HepG2 (cell line): ENCODE results near the gene PSPH. TPM values are rescaled to one million over a fixed set of nuclear protein-coding genes. Genes with fewer than 3 reads are reported as not detected.

Experiments used
- CHD2 ChIP-seq: IDR thresholded peaks from 2 replicates; pipeline ENCODE4 v1.6.1; 2011; ENCODE audit warnings: low read depth, low read length, improper control_type of control experiment
- EEA1 ChIP-seq: sonication (generic); formaldehyde crosslinking; IDR thresholded peaks from 2 replicates; pipeline ENCODE4 v1.5.1; 2020; ENCODE audit warnings: mild to moderate bottlenecking, missing genetic modification reagents, borderline replicate concordance
- FOSL2 ChIP-seq: sonication (generic); formaldehyde crosslinking; IDR thresholded peaks from 2 replicates; pipeline ENCODE4 v1.4.0; 2020; ENCODE audit warnings: missing genetic modification reagents
- GABPB1 ChIP-seq: IDR thresholded peaks from 2 replicates; pipeline ENCODE4 v1.6.1; 2016; ENCODE audit warnings: mild to moderate bottlenecking, missing genetic modification reagents, moderate library complexity, missing compliant biosample characterization
- KDM4B ChIP-seq: sonication (generic); formaldehyde crosslinking; IDR thresholded peaks from 2 replicates; pipeline ENCODE4 v1.4.0; 2020; ENCODE audit warnings: missing genetic modification reagents
- MAF1 ChIP-seq: sonication (generic); formaldehyde crosslinking; IDR thresholded peaks from 2 replicates; pipeline ENCODE4 v1.5.0; 2020; ENCODE audit warnings: missing genetic modification reagents, borderline replicate concordance
- MED1 ChIP-seq: sonication (generic); formaldehyde crosslinking; IDR thresholded peaks from 2 replicates; pipeline ENCODE4 v1.4.0; 2020; ENCODE audit warnings: missing genetic modification reagents
- NR2F1 ChIP-seq, 2 experiments: fragments of 450-650 bp in 1 of 2; formaldehyde crosslinking in 1 of 2; IDR thresholded peaks; 2 replicates each; pipeline versions ENCODE4 v1.5.0 to v1.6.1; 2016 to 2020; ENCODE audit warnings: mild to moderate bottlenecking in 1 of 2, missing compliant biosample characterization in 1 of 2, missing genetic modification reagents in 1 of 2, moderate library complexity in 1 of 2
- RNF2 ChIP-seq: fragments of 450-650 bp; conservative IDR thresholded peaks from 2 replicates; pipeline ENCODE4 v1.6.1; 2016; ENCODE audit warnings: low read depth
- SMYD3 ChIP-seq: sonication (generic); formaldehyde crosslinking; IDR thresholded peaks from 2 replicates; pipeline ENCODE4 v1.8.1; 2023; ENCODE audit warnings: mild to moderate bottlenecking, missing genetic modification reagents
- SRSF4 ChIP-seq: fragments of 200-400 bp; formaldehyde crosslinking; IDR thresholded peaks from one replicate; pipeline ENCODE4 v1.6.1; 2018; ENCODE audit warnings: mild to moderate bottlenecking, low read depth, low read length, moderate library complexity; ENCODE audit not compliant: poor library complexity, severe bottlenecking
- UBTF ChIP-seq: sonication (generic); formaldehyde crosslinking; IDR thresholded peaks from 2 replicates; pipeline ENCODE4 v1.4.0; 2020; ENCODE audit warnings: mild to moderate bottlenecking, missing genetic modification reagents
- ZBTB33 ChIP-seq: sonication (generic); formaldehyde crosslinking; IDR thresholded peaks from 2 replicates; pipeline ENCODE4 v1.4.0; 2020; ENCODE audit warnings: missing genetic modification reagents
- ZFP36L1 ChIP-seq: sonication (generic); formaldehyde crosslinking; IDR thresholded peaks from 2 replicates; pipeline ENCODE4 v1.8.0; 2022; ENCODE audit warnings: mild to moderate bottlenecking, missing genetic modification reagents, moderate library complexity
- ZMYM3 ChIP-seq: sonication (generic); formaldehyde crosslinking; IDR thresholded peaks from 2 replicates; pipeline ENCODE4 v1.5.1; 2020; ENCODE audit warnings: mild to moderate bottlenecking, missing genetic modification reagents
- ZNF274 ChIP-seq: sonication (generic); formaldehyde crosslinking; IDR thresholded peaks from 2 replicates; pipeline ENCODE4 v1.5.1; 2020; ENCODE audit warnings: mild to moderate bottlenecking, missing genetic modification reagents
- ZNF326 ChIP-seq: sonication (generic); formaldehyde crosslinking; IDR thresholded peaks from 2 replicates; pipeline ENCODE4 v1.4.0; 2020; ENCODE audit warnings: missing genetic modification reagents, borderline replicate concordance
- polyA plus RNA-seq, 8 experiments: library from polyadenylated mRNA; depleted of rRNA in 3 of 8; stranded (reverse) in 7 of 8; unstranded in 1 of 8; fragments of >200 nt; fragmentation: Illumina TruSeq in 4 of 8; extraction: Trizol in 4 of 8; gene quantifications; 2 replicates each; pipeline versions ENCODE4 v1.2.1 to v1.2.3, GENCODE V29; 2011 to 2016; ENCODE audit warnings: low read depth in 4 of 8, missing spikeins in 1 of 8, mixed read lengths in 1 of 8; ENCODE audit not compliant: insufficient read depth in 1 of 8
- total RNA-seq, 5 experiments: library from RNA; depleted of rRNA; stranded (reverse); fragments of >200 nt; fragmentation: Illumina TruSeq; extraction: Trizol; gene quantifications; 2 replicates each; pipeline ENCODE4 v1.2.3, GENCODE V29; 2016; ENCODE audit warnings: low read depth in 1 of 5
- TF ChIP-seq, protein P1 (sequence below): IDR thresholded peaks from 2 replicates; pipeline ENCODE4 v1.6.1; 2018; ENCODE audit warnings: missing genetic modification reagents, mild to moderate bottlenecking, missing compliant biosample characterization
- TF ChIP-seq, protein P2 (sequence below): sonication (generic); formaldehyde crosslinking; IDR thresholded peaks from 2 replicates; pipeline ENCODE4 v1.8.0; 2023; ENCODE audit warnings: mild to moderate bottlenecking, missing genetic modification reagents
- TF ChIP-seq, protein P3 (sequence below): sonication (generic); formaldehyde crosslinking; IDR thresholded peaks from 2 replicates; pipeline ENCODE4 v1.5.0; 2020; ENCODE audit warnings: mild to moderate bottlenecking, missing genetic modification reagents

The PSPH gene
- total and polyA plus RNA-seq, 2 of the 13 experiments (the other 11 are each of a cell fraction or from before 2014, with no cell fraction given), result 85.5 to 124 TPM

DNA sequence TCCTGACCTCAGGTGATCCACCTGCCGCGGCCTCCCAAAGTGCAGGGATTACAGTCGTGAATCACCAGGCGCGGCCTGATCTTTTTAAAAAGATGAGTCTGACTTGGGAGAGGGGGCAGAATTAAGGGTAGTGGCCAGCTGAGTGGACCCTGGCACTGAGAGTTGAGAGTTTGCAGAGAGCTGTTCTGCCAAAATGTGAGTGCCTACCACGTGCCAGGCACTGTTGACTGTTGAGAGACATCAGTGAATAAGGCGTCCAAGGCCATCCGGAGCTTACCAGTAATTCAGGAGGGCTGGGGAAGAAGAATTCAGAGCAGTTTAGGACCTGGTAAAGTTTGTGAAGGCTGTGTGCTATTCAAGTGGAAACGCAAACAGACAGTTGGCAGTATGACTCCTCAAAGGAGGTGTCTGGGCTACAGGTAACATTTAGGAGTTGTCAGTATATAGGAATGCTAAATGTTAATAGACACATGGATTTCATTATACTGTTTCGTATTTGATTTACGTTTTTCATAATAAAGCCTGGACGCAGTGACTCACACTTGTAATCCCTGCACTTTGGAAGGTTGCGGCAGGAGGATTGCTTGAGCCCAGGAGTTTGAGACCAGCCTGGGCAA lies 85.3 kb downstream of the PSPH start (continued):
- TF ChIP-seq, protein P1, sequence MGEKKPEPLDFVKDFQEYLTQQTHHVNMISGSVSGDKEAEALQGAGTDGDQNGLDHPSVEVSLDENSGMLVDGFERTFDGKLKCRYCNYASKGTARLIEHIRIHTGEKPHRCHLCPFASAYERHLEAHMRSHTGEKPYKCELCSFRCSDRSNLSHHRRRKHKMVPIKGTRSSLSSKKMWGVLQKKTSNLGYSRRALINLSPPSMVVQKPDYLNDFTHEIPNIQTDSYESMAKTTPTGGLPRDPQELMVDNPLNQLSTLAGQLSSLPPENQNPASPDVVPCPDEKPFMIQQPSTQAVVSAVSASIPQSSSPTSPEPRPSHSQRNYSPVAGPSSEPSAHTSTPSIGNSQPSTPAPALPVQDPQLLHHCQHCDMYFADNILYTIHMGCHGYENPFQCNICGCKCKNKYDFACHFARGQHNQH, result 0 out of 2 replicates have a peak, but pooled peaks have one; percentile 7
- TF ChIP-seq ZBTB33 (CRISPR knock-in tag) (0 out of 2 replicates have a peak, but pooled peaks have one; percentile 31), UBTF (CRISPR knock-in tag) (no peak), FOSL2 (CRISPR knock-in tag) (peak; percentile 30; the same call in 1 of the 2 replicates), SMYD3 (CRISPR knock-in tag) (no peak), ZNF326 (CRISPR knock-in tag) (no peak), ZFP36L1 (CRISPR knock-in tag) (no peak), MED1 (CRISPR knock-in tag) (0 out of 2 replicates have a peak, but pooled peaks have one; percentile 24), RNF2 (no peak), KDM4B (CRISPR knock-in tag) (no peak), NR2F1 (CRISPR knock-in tag; IDR thresholded peaks at IDR 0.05) (0 out of 4 replicates have a peak, but pooled peaks of 1 of the 2 experiments have one; percentile 17), ZMYM3 (CRISPR knock-in tag) (0 out of 2 replicates have a peak, but pooled peaks have one; percentile 22), EEA1 (no peak), SRSF4 (no peak), MAF1 (CRISPR knock-in tag) (no peak), ZNF274 (CRISPR knock-in tag) (peak; percentile 68; the same call in 1 of the 2 replicates), GABPB1 (CRISPR knock-in tag) (no peak), CHD2 (no peak)
- TF ChIP-seq, protein P2, sequence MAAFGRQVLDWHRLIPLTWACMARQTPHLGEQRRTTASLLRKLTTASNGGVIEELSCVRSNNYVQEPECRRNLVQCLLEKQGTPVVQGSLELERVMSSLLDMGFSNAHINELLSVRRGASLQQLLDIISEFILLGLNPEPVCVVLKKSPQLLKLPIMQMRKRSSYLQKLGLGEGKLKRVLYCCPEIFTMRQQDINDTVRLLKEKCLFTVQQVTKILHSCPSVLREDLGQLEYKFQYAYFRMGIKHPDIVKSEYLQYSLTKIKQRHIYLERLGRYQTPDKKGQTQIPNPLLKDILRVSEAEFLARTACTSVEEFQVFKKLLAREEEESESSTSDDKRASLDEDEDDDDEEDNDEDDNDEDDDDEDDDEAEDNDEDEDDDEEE (CRISPR knock-in tag), result no peak
- TF ChIP-seq, protein P3, sequence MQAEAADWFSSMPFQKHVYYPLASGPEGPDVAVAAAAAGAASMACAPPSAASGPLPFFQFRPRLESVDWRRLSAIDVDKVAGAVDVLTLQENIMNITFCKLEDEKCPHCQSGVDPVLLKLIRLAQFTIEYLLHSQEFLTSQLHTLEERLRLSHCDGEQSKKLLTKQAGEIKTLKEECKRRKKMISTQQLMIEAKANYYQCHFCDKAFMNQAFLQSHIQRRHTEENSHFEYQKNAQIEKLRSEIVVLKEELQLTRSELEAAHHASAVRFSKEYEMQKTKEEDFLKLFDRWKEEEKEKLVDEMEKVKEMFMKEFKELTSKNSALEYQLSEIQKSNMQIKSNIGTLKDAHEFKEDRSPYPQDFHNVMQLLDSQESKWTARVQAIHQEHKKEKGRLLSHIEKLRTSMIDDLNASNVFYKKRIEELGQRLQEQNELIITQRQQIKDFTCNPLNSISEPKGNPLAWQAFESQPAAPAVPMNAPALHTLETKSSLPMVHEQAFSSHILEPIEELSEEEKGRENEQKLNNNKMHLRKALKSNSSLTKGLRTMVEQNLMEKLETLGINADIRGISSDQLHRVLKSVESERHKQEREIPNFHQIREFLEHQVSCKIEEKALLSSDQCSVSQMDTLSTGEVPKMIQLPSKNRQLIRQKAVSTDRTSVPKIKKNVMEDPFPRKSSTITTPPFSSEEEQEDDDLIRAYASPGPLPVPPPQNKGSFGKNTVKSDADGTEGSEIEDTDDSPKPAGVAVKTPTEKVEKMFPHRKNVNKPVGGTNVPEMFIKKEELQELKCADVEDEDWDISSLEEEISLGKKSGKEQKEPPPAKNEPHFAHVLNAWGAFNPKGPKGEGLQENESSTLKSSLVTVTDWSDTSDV (CRISPR knock-in tag), result no peak
- TF ChIP-seq, all 625 proteins: peak for 17
